Stimulated activated CD4-positive, alpha-beta T cell treated with anti-CD3 and anti-CD28 coated beads, TNF-alpha, amount 100 ng/mL, for 4 hours (primary cell): Measurements from ENCODE around the gene PNPLA7.
"Not testable (repeated sequence)": the region's sequence is repeated elsewhere in the genome, so short reads cannot be mapped to it uniquely, and the experiment has no call there.

ENCODE experiments used
- DNase-seq, 3 experiments: peaks; one replicate each; pipeline ENCODE4 v3.0.0-alpha.2; 2020; ENCODE audit warnings: low read depth in 3 of 3

The PNPLA7 gene

GRCh38 chr9:137550231-137550621 lies at the start of gene PNPLA7:
Gene PNPLA7, minus strand, starts transcription at chr9:137550402. Its CDS starts 205 bp downstream, at chr9:137550197.
- peak; percentile 18 to 31 (median 24) for DNase-seq

DNA sequence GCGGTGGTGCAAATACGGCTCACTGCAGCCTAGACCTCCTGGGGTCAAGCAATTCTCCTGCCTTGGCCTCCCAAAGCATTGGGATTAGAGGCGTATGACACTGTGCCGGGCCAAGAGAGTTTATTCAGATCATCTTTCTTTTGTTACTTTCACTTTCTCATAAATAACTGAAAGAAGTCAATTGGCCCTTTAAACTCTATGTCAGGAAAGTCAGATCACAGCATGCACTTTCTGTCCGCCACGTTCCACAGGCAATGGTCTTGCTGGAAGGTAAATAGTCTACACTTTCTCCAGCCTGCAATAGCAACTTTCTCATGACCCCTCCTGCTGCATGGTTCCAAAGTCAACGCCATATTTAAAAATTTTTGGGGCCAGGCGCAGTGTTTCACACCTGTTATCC lies 48.7 kb upstream of the PNPLA7 start:
- no peak for DNase-seq

GRCh38 chr9:137596577-137596976 lies 46.4 kb upstream of the PNPLA7 start:
- not testable (repeated sequence) for DNase-seq

DNA sequence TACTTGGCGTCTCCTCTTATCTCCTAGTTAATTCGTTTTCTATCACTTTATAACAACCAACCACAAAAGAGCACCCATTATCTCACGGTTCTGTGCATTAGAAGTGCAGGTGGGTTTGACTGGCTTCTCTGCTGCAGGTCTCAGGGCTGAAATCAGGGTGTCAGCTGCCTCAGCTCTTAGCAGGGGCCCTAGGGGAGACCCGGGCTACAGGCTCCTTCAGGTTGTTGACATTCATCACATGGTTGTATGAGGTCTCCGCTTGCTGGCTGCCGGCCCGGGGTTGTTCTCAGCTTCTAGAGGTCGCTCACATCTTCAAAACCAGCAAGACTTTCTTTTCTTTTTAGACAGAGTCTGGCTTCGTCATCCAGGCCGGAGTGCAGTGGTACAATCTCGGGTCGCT lies 43.0 kb upstream of the PNPLA7 start:
- DNase-seq: no peak

- no peak for DNase-seq
Measured at GRCh38 chr9:137592767-137593166, 42.6 kb upstream of the PNPLA7 start.

- peak; percentile 84 to 88 (median 84) for DNase-seq
Measured at GRCh38 chr9:137590469-137591383, 40.5 kb upstream of the PNPLA7 start, which contains the start of gene ZMYND19. Gene ZMYND19, minus strand, starts transcription at chr9:137590512. Its CDS starts 249 bp downstream, at chr9:137590263.

DNA sequence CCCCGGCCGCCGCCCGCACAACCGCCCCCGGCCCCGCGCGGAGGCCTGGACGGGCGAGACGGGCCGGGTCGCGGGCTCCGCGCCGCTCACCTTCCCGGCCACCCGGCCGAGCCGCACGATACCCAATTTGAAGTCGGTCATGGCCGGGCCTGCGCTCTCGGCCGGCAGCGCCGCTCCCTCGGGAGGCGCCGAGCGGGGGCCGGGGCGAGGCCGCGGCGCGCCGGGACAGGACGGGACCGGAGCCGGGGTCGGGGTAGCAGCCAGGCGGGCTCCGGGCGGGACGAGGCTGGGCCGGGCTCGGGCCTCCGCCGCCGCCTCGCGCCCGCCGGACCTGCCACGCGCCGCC lies 39.9 kb upstream of the PNPLA7 start:
- no peak for DNase-seq

GRCh38 chr9:137589441-137590122 lies 39.4 kb upstream of the PNPLA7 start:
- DNase-seq: no peak

DNA sequence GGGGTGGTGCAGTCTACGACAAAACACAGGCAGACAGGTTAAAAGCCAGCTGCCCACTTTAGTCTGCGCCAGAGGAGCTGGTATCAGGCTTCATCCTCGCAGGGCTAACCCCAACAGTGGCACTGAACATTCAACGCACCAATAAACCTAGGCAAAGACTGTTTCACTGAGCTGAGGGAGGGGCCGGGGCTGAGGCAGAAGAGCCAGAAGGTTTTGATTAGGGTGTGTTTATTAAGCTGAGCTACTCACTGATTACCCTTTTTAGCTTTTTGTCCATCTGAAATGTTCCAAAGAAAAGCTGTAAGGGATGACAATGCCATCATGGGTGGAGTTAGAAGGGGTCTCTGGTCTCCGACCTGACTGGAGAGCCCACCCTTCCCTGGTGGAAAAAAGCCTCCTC lies 38.7 kb upstream of the PNPLA7 start:
- DNase-seq: no peak

- no peak for DNase-seq
Measured at GRCh38 chr9:137588311-137588710, 38.1 kb upstream of the PNPLA7 start.

DNA sequence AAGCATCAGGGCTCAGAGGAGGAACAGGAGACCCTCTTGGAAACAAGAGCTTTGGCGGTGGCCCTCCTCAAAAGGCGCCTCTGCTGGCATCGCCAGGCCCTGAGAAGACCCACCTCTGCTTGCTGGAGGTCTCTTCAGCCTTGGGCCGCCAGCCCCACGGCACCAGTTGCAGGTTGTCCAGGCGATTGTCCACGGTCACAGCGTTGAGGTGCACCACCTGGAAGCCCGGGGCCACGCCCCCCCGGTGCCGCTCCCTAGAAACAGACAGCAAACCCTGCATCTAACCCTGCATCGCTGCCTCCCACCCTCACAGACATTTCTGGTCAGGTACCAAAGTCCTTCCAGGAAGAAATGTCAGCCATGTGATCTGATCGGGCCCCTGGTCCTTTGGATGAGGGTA lies 36.7 kb upstream of the PNPLA7 start:
- DNase-seq: no peak

- DNase-seq: no peak
Measured at GRCh38 chr9:137583957-137584356, 33.8 kb upstream of the PNPLA7 start.

- no peak for DNase-seq
Measured at GRCh38 chr9:137583347-137583746, 33.1 kb upstream of the PNPLA7 start.

- no peak for DNase-seq
Measured at GRCh38 chr9:137582286-137582860, 32.2 kb upstream of the PNPLA7 start.

DNA sequence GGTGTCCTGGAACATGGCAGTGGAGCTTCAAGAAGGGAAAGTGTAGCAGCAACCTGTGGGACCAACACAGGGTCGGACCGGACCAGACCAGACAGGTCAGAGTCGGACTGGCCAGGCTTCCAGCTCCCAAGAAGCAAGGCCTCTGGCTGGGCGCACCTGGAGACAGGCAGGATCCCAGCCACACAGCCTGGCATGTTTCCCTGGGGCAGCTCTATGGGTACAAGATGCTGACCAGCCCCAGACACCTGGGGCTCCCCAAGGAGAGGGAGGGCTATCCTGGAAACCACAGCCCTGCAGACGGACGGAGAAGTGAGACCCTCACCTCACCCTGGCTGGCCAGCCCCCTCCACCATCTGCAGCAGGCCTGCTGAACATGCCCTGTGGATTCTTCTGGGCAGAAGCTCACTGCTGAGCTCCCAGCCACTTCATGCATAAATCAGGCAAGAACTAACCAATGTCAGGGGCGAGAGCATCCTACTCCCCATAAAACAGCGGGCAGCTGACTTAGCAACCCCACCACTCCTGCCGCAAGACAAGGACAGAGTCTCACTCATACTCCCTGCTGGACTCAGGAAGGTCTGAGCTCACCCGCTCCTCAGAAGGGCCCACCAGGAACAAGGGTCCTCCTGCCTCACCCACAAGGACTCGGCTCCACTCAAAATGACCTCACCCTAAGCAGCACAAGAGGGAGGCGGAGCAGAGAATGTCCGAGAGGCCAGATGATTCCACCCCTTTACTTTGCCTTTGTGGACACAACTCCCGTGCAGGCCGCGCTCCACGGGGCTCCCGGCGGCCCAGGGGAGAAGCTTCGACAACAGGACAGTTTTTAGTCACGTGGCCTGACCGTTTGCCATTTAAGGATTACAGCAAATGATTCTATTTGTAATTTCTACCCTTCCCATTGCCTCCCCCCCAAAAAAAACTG lies 31.4 kb upstream of the PNPLA7 start:
- no peak for DNase-seq

DNA sequence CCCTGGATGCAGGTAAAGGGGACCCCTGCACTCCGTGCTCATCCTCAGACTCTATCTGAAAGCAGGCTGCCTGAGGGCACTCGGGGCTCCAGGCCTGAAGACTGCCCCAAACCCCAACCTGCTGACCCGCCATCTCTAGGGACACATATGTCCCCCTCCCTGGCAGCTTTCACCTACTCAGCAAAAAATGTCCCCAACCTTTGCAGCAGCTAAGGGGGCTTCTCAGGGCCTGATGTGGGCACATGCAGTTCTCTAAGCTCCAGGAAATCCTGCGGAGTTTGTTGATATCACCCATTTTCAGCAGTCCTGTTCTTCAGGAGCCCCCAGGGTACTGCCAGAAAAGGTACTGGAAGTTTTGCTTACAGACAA lies 30.7 kb upstream of the PNPLA7 start:
- DNase-seq: no peak

DNA sequence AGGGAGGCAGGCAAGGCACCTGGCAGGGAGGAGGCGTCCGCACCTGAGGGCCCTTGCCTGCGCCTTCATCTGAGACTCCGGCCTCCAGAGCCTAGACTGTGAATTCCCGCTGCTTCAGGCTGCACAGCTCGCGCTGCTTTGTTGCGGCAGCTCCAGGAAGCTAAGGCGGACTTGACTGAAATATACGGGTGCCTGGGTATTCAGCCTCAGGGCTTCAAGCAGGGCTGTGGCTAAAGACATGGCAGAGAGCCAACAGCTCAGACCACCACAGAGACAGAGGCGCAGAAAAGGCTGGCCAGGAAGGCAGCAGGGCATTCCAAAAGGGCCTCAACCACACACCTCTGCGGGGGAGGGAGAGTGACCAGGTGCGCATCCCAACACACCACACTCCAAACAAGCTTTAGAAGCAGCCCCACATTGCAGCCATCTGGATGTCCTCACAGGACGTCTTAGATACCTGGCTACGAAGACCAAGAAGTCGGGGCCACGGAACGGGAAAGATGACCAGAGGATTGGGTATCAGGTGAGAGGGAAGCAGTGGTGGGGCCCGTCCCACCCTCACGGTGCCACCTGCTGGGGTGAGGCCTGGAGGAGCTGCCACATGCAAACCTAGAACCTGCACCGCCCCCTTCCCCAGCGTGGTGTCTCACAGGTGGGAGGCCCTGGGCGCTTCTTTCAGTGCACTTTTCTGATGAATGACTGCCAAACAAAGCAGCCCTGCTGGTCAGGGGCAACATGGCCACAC lies 30.2 kb upstream of the PNPLA7 start:
- no peak for DNase-seq

DNA sequence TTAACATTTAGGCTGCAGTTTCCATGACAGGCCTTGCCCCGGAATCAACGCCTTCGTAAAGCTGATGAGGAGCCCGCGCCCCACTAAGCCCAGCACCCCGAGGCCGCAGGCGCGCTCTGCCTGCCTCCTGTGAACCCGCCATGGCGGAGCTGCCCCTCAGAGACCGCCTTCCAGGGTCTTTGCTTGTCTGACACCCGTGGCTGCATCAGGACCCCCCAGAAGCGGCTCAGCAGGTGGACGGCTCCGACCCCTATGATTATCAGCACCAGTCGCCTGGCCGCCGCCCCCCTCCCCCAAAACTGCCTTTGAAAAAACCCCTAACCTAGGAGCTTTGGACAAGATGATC lies 29.0 kb upstream of the PNPLA7 start:
- DNase-seq: no peak

GRCh38 chr9:137578518-137579258 lies 28.5 kb upstream of the PNPLA7 start, which contains the start of gene DPH7:
Gene DPH7, minus strand, starts transcription at chr9:137578925. Its CDS starts 148 bp downstream, at chr9:137578777.
- DNase-seq: peak; percentile 87 to 98 (median 89)
